Calu3 (cell line): ENCODE data around the gene OR4D6. TPM values are rescaled to one million over a fixed set of nuclear protein-coding genes. Genes with fewer than 3 reads are reported as not detected.

Experiments used
- BruUV-seq: library from RNA; stranded (reverse); fragments of 400-500 nt; replicated peaks from 2 replicates; lab custom pipeline; 2021; lab: Mats Ljungman, UMichigan
- CTCF ChIA-PET: fragments of 300-600 bp; sonication (Branson Sonifier 250); formaldehyde crosslinking; loops from one replicate; lab custom pipeline; 2022; ENCODE audit warnings: antibody characterized with exemption; lab: Charles Lee
- DNase-seq: peaks from one replicate; pipeline ENCODE4 v3.0.0; 2022
- H3K27ac Mint-ChIP-seq: one replicate; pipeline ENCODE4 v1.8.0; 2022; ENCODE audit warnings: mixed read lengths; ENCODE audit not compliant: unreplicated experiment
- H3K27me3 Mint-ChIP-seq: one replicate; pipeline ENCODE4 v1.8.0; 2022; ENCODE audit warnings: mixed read lengths; ENCODE audit not compliant: unreplicated experiment
- H3K36me3 Mint-ChIP-seq: one replicate; pipeline ENCODE4 v1.8.0; 2022; ENCODE audit warnings: mild to moderate bottlenecking, moderate library complexity, mixed read lengths; ENCODE audit not compliant: insufficient read depth, unreplicated experiment
- H3K4me1 Mint-ChIP-seq: one replicate; pipeline ENCODE4 v1.8.0; 2022; ENCODE audit warnings: mild to moderate bottlenecking, low read depth, mixed read lengths; ENCODE audit not compliant: unreplicated experiment
- H3K4me3 Mint-ChIP-seq: one replicate; pipeline ENCODE4 v1.8.0; 2022; ENCODE audit warnings: mild to moderate bottlenecking, low read depth, moderate library complexity, mixed read lengths; ENCODE audit not compliant: unreplicated experiment
- H3K9me3 Mint-ChIP-seq: one replicate; pipeline ENCODE4 v1.8.0; 2022; ENCODE audit warnings: low read depth, mixed read lengths; ENCODE audit not compliant: unreplicated experiment
- CTCF ChIP-seq: fragments of 200-600 bp; IDR thresholded peaks from one replicate; pipeline ENCODE4 v1.8.0; 2022; ENCODE audit warnings: antibody characterized with exemption; ENCODE audit not compliant: unreplicated experiment
- intact Hi-C: fragments of 100-400 bp; cut with micrococcal nuclease; formaldehyde crosslinking; loops from one replicate; pipeline ENCODE4 v1.10.0; 2022; ENCODE audit not compliant: unreplicated experiment
- total RNA-seq: library from RNA; stranded (reverse); gene quantifications from 2 replicates; pipeline ENCODE4 v1.2.3, GENCODE V29; 2022

The OR4D6 gene
- total RNA-seq, 1 experiment from 2014 or later = not detected

- H3K27ac Mint-ChIP-seq = no peak overlapping the region
- DNase-seq = no peak
- no peaks in the 10 kb centered on the region for H3K36me3 Mint-ChIP-seq
- no peak overlapping the region for H3K4me3 Mint-ChIP-seq
- no peaks in the 10 kb centered on the region for H3K9me3 Mint-ChIP-seq
- CTCF ChIA-PET = no interaction called here
- peaks cover 24% of the 10 kb centered on the region for H3K27me3 Mint-ChIP-seq
- no peak for TF ChIP-seq CTCF
- no TSS peak for BruUV-seq
- intact Hi-C loops = no loop called here
- no peaks in the 10 kb centered on the region for H3K4me1 Mint-ChIP-seq
Observed at GRCh38 chr11:59417023-59417422, 39.7 kb upstream of the OR4D6 start.

- Mint-ChIP-seq H3K36me3 (no peaks in the 10 kb centered on the region), H3K27ac (no peak overlapping the region), H3K4me3 (no peak overlapping the region), H3K9me3 (no peaks in the 10 kb centered on the region), H3K27me3 (peaks cover 29% of the 10 kb centered on the region), H3K4me1 (no peaks in the 10 kb centered on the region)
- no peak for TF ChIP-seq CTCF
- no TSS peak for BruUV-seq
- CTCF ChIA-PET = interaction anchor here (0.6 kb wide), 1 partner anchor 81 kb away, joined by 3 read pairs; no protein-coding TSS in a partner anchor
- no peak for DNase-seq
- intact Hi-C loops = no loop called here
Observed at GRCh38 chr11:59418156-59418555, 38.6 kb upstream of the OR4D6 start.

GRCh38 chr11:59423835-59424234, 32.9 kb upstream of the OR4D6 start:
- no TSS peak for BruUV-seq
- CTCF ChIA-PET = no interaction called here
- H3K9me3 Mint-ChIP-seq = no peaks in the 10 kb centered on the region
- DNase-seq = no peak
- no peaks in the 10 kb centered on the region for H3K36me3 Mint-ChIP-seq
- intact Hi-C loops = no loop called here
- peaks cover 11% of the 10 kb centered on the region for H3K27me3 Mint-ChIP-seq
- no peak overlapping the region for H3K27ac Mint-ChIP-seq
- H3K4me3 Mint-ChIP-seq = no peak overlapping the region
- no peak for TF ChIP-seq CTCF
- no peaks in the 10 kb centered on the region for H3K4me1 Mint-ChIP-seq

- Mint-ChIP-seq H3K9me3 (no peaks in the 10 kb centered on the region), H3K36me3 (no peaks in the 10 kb centered on the region), H3K4me3 (no peak overlapping the region), H3K4me1 (no peaks in the 10 kb centered on the region), H3K27ac (no peak overlapping the region), H3K27me3 (peaks cover 11% of the 10 kb centered on the region)
- CTCF ChIA-PET = no interaction called here
- intact Hi-C loops = no loop called here
- DNase-seq = no peak
- BruUV-seq = no TSS peak
- TF ChIP-seq CTCF = no peak
Observed at GRCh38 chr11:59425131-59425530, 31.6 kb upstream of the OR4D6 start.
